HL-60 (cell line): ENCODE data around the gene CTR9.

Experiments
- DNase-seq, 2 experiments: peaks; one replicate each; pipeline ENCODE4 v3.0.0-alpha.2; 2010 to 2020; ENCODE audit warnings: low read depth in 1 of 2, low spot score in 1 of 2
- H3K27ac ChIP-seq: fragments of 250-450 bp; sonication (Bioruptor Pico); replicated peaks from 2 replicates; pipeline ENCODE4 v1.5.1; 2020; ENCODE audit warnings: mild to moderate bottlenecking, moderate library complexity
- H3K27me3 ChIP-seq: fragments of 250-450 bp; sonication (Bioruptor Pico); 2 replicates; pipeline ENCODE4 v1.5.1; 2021; ENCODE audit warnings: mild to moderate bottlenecking, moderate library complexity; ENCODE audit not compliant: insufficient read depth, poor library complexity, severe bottlenecking
- H3K4me3 ChIP-seq: replicated peaks from 2 replicates; pipeline ENCODE4 v1.5.1; 2011; ENCODE audit warnings: mild to moderate bottlenecking, control low read depth, low read length; ENCODE audit not compliant: insufficient read depth
- CTCF ChIP-seq: IDR thresholded peaks from one replicate; pipeline ENCODE4 v1.5.1; 2011; ENCODE audit warnings: low read length, control low read depth, inconsistent platforms; ENCODE audit not compliant: insufficient read depth
- GABPA ChIP-seq: IDR thresholded peaks from 2 replicates; pipeline ENCODE4 v1.6.1; 2012; ENCODE audit warnings: low read depth
- POLR2AphosphoS5 ChIP-seq: IDR thresholded peaks from 2 replicates; pipeline ENCODE4 v1.6.1; 2012; ENCODE audit warnings: low read depth
- REST ChIP-seq: IDR thresholded peaks from 2 replicates; pipeline ENCODE4 v1.6.1; 2012; ENCODE audit warnings: low read depth; ENCODE audit not compliant: insufficient replicate concordance
- SPI1 ChIP-seq: IDR thresholded peaks from 2 replicates; pipeline ENCODE4 v1.6.1; 2012; ENCODE audit warnings: low read depth, mild to moderate bottlenecking, borderline replicate concordance

The CTR9 gene

GRCh38 chr11:10797001-10797400 is 46.0 kb downstream of the CTR9 start:
- no peak for TF ChIP-seq REST
- no peak; the same call in 1 of the 2 replicates for TF ChIP-seq POLR2AphosphoS5
- no peak for TF ChIP-seq CTCF
- no peak for TF ChIP-seq SPI1
- no peak for TF ChIP-seq GABPA
- Histone ChIP-seq H3K27me3 (no peaks in the 10 kb centered on the region), H3K27ac (peak overlapping the region; percentile 53), H3K4me3 (no peak overlapping the region)
- no peak for DNase-seq

DNA sequence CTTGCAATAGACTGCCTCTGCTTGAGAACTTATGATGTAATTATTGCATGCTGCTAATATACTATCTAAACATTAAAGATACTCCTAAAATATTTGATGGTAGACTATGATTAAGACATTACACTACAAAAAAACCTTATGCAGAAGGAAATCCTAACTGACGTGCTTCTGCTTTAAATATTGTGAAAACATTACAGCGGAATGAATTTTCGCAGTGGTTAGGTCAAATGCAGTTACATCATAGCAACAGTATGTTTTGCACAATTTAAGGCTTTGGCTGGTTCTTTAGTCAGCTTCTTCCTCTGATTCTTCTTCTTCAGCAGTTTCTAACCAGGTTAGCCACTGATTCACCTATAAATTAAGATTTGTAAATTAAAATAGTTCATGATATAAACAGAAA is 46.5 kb downstream of the CTR9 start:
- peak overlapping the region; percentile 56 for H3K27ac ChIP-seq
- DNase-seq, result peak in 1 of 2 experiments; percentile 65
- H3K4me3 ChIP-seq, result no peak overlapping the region
- H3K27me3 ChIP-seq, result no peaks in the 10 kb centered on the region
- TF ChIP-seq REST (no peak), POLR2AphosphoS5 (no peak; the same call in 1 of the 2 replicates), GABPA (no peak; the same call in 1 of the 2 replicates), CTCF (no peak), SPI1 (no peak)

GRCh38 chr11:10798330-10798928 is 47.4 kb downstream of the CTR9 start:
- Histone ChIP-seq H3K27ac (peak overlapping the region; percentile 56), H3K4me3 (no peak overlapping the region), H3K27me3 (no peaks in the 10 kb centered on the region)
- DNase-seq, result peak in 1 of 2 experiments; percentile 50
- TF ChIP-seq POLR2AphosphoS5, result no peak
- no peak for TF ChIP-seq SPI1
- no peak for TF ChIP-seq CTCF
- no peak for TF ChIP-seq GABPA
- TF ChIP-seq REST, result no peak
